H1 (cell line): ENCODE data around the gene KRT81. TPM values are rescaled to one million over a fixed set of nuclear protein-coding genes. Genes with fewer than 3 reads are reported as not detected.

Experiments
- CTCF ChIA-PET: fragments of 300-600 bp; sonication (Branson Sonifier 250); formaldehyde crosslinking; loops from one replicate; lab custom pipeline; 2021; ENCODE audit not compliant: partially characterized antibody; lab: Charles Lee
- POLR2A ChIA-PET: fragments of 300-600 bp; sonication (Branson Sonifier 250); formaldehyde crosslinking; loops from one replicate; lab custom pipeline; 2021; ENCODE audit warnings: inconsistent platforms; ENCODE audit not compliant: partially characterized antibody; lab: Charles Lee
- DNase-seq, 2 experiments: peaks; one replicate each; pipeline versions ENCODE4 v3.0.0 to v3.0.0-alpha.2; 2010 to 2022; ENCODE audit warnings: low spot score in 2 of 2, low read depth in 1 of 2, mixed read lengths in 1 of 2
- FAIRE-seq: peaks from 2 replicates; lab custom pipeline; 2011; peaks lifted over from hg19 to GRCh38; lab: Jason Lieb, UNC
- H2AFZ ChIP-seq: 2 replicates; pipeline ENCODE4 v1.8.1; 2012; ENCODE audit warnings: low read length, inconsistent platforms
- H2AK5ac ChIP-seq: 2 replicates; pipeline ENCODE4 v1.6.1; 2013; ENCODE audit warnings: low read depth, low read length
- H2BK120ac ChIP-seq: replicated peaks from 2 replicates; pipeline ENCODE3; 2013; ENCODE audit warnings: low read depth, low read length, inconsistent platforms
- H2BK12ac ChIP-seq: 2 replicates; pipeline ENCODE4 v1.6.1; 2013; ENCODE audit warnings: low read depth, low read length
- H2BK15ac ChIP-seq: 2 replicates; pipeline ENCODE4 v1.6.1; 2013; ENCODE audit warnings: low read length
- H2BK20ac ChIP-seq: 2 replicates; pipeline ENCODE4 v1.6.1; 2013; ENCODE audit warnings: low read length
- H2BK5ac ChIP-seq: 2 replicates; pipeline ENCODE4 v1.6.1; 2013; ENCODE audit warnings: low read depth, low read length
- H3K14ac ChIP-seq: 2 replicates; pipeline ENCODE4 v1.6.1; 2013; ENCODE audit warnings: inconsistent platforms; ENCODE audit not compliant: insufficient read length
- H3K18ac ChIP-seq: 2 replicates; pipeline ENCODE4 v1.6.1; 2013; ENCODE audit warnings: low read length; ENCODE audit errors: extremely low read depth
- H3K23ac ChIP-seq: 2 replicates; pipeline ENCODE4 v1.6.1; 2013; ENCODE audit warnings: inconsistent platforms; ENCODE audit not compliant: insufficient read length
- H3K23me2 ChIP-seq: 2 replicates; pipeline ENCODE4 v1.6.1; 2013; ENCODE audit warnings: low read depth, low read length
- H3K27ac ChIP-seq: 2 replicates; pipeline ENCODE4 v1.6.1; 2011; ENCODE audit warnings: low read depth, low read length, inconsistent platforms
- H3K27me3 ChIP-seq, 4 experiments: replicated peaks in 1 of 4; 1 replicate in 1 of 4; 2 replicates in 3 of 4; pipeline versions ENCODE4 v1.6.1 to v1.8.1; 2011 to 2013; ENCODE audit warnings: low read length in 3 of 4, mild to moderate bottlenecking in 3 of 4, inconsistent platforms in 2 of 4, mixed read lengths in 2 of 4, moderate library complexity in 1 of 4; ENCODE audit not compliant: control insufficient read depth in 3 of 4, insufficient read depth in 3 of 4; ENCODE audit errors: extremely low read depth in 1 of 4
- H3K36me3 ChIP-seq, 4 experiments: 2 replicates each; pipeline versions ENCODE4 v1.6.1 to v1.8.1; 2011 to 2013; ENCODE audit warnings: mild to moderate bottlenecking in 4 of 4, low read length in 3 of 4, moderate library complexity in 2 of 4, control low read depth in 1 of 4, inconsistent platforms in 1 of 4; ENCODE audit not compliant: insufficient read depth in 4 of 4, control insufficient read depth in 2 of 4
- H3K4ac ChIP-seq: replicated peaks from 2 replicates; pipeline ENCODE3; 2013; ENCODE audit warnings: low read length, low read depth, mixed read lengths, inconsistent platforms; ENCODE audit not compliant: insufficient read length
- H3K4me1 ChIP-seq, 4 experiments: replicated peaks in 1 of 4; 1 replicate in 1 of 4; 2 replicates in 3 of 4; pipeline versions ENCODE4 v1.6.1 to v1.8.1; 2011 to 2013; ENCODE audit warnings: low read length in 3 of 4, inconsistent platforms in 2 of 4, mixed read lengths in 1 of 4; ENCODE audit not compliant: insufficient read depth in 4 of 4, control insufficient read depth in 3 of 4
- H3K4me2 ChIP-seq, 2 experiments: 2 replicates each; pipeline versions ENCODE4 v1.6.1 to v1.8.1; 2011 to 2013; ENCODE audit warnings: low read depth in 2 of 2, low read length in 2 of 2, control low read depth in 1 of 2, inconsistent platforms in 1 of 2, mild to moderate bottlenecking in 1 of 2; ENCODE audit not compliant: insufficient read depth in 1 of 2
- H3K4me3 ChIP-seq, 4 experiments: fragments of 200-600, 300-600 bp in 1 of 4; sonication (generic), shearing (Covaris generic), sonication (Bioruptor Twin) in 1 of 4; 2 replicates each; pipeline versions ENCODE4 v1.5.1 to v1.8.1; 2011 to 2016; ENCODE audit warnings: low read length in 4 of 4, low read depth in 3 of 4, control low read depth in 2 of 4, inconsistent platforms in 2 of 4, mild to moderate bottlenecking in 2 of 4, mixed read lengths in 1 of 4, moderate library complexity in 1 of 4; ENCODE audit not compliant: insufficient read depth in 2 of 4; ENCODE audit errors: extremely low read depth in 1 of 4
- H3K56ac ChIP-seq: replicated peaks from 2 replicates; pipeline ENCODE3; 2013; ENCODE audit warnings: low read depth, mild to moderate bottlenecking, mixed read lengths, low read length, inconsistent platforms; ENCODE audit not compliant: insufficient read length
- H3K79me1 ChIP-seq: 2 replicates; pipeline ENCODE4 v1.6.1; 2013; ENCODE audit warnings: low read depth, low read length, control low read depth
- H3K79me2 ChIP-seq, 2 experiments: 2 replicates each; pipeline versions ENCODE4 v1.6.1 to v1.8.1; 2012 to 2013; ENCODE audit warnings: low read length in 2 of 2, mild to moderate bottlenecking in 2 of 2, inconsistent platforms in 1 of 2; ENCODE audit not compliant: insufficient read depth in 2 of 2, control insufficient read depth in 1 of 2
- H3K9ac ChIP-seq, 4 experiments: replicated peaks in 1 of 4; 1 replicate in 1 of 4; 2 replicates in 3 of 4; pipeline versions ENCODE4 v1.6.1 to v1.8.1; 2011 to 2013; ENCODE audit warnings: low read depth in 3 of 4, low read length in 3 of 4, control low read depth in 2 of 4, mild to moderate bottlenecking in 2 of 4, moderate library complexity in 2 of 4, inconsistent platforms in 1 of 4; ENCODE audit errors: extremely low read depth in 1 of 4
- H3K9me3 ChIP-seq, 2 experiments: 2 replicates each; pipeline versions ENCODE4 v1.6.1 to v1.8.1; 2012 to 2013; ENCODE audit warnings: mild to moderate bottlenecking in 2 of 2, moderate library complexity in 2 of 2, control low read depth in 1 of 2, inconsistent platforms in 1 of 2, low read depth in 1 of 2, low read length in 1 of 2, mixed read lengths in 1 of 2; ENCODE audit not compliant: insufficient read depth in 2 of 2
- H4K20me1 ChIP-seq, 2 experiments: replicated peaks in 1 of 2; 2 replicates each; pipeline versions ENCODE3 to v1.8.1; 2011 to 2013; ENCODE audit warnings: inconsistent platforms in 2 of 2, low read length in 2 of 2, mild to moderate bottlenecking in 1 of 2; ENCODE audit not compliant: insufficient read depth in 2 of 2, control insufficient read depth in 1 of 2
- H4K5ac ChIP-seq: 2 replicates; pipeline ENCODE4 v1.6.1; 2013; ENCODE audit warnings: low read length, low read depth, mixed read lengths, inconsistent platforms; ENCODE audit not compliant: insufficient read length
- H4K8ac ChIP-seq: 2 replicates; pipeline ENCODE4 v1.8.0; 2013; ENCODE audit warnings: mild to moderate bottlenecking, moderate library complexity, low read length, inconsistent platforms; ENCODE audit not compliant: insufficient read depth; ENCODE audit errors: extremely low read depth
- H4K91ac ChIP-seq: replicated peaks from 2 replicates; pipeline ENCODE3; 2013; ENCODE audit warnings: low read length, mixed read lengths, inconsistent platforms; ENCODE audit not compliant: insufficient read length
- CHD1 ChIP-seq: IDR thresholded peaks from 2 replicates; pipeline ENCODE4 v1.6.1; 2012; ENCODE audit warnings: low read depth, low read length, improper control_type of control experiment
- CREB1 ChIP-seq: IDR thresholded peaks from 2 replicates; pipeline ENCODE4 v1.6.1; 2012; ENCODE audit warnings: inconsistent platforms
- EZH2 ChIP-seq: fragments of 200-600 bp; sonication (generic); IDR thresholded peaks from 2 replicates; pipeline ENCODE4 v1.7.1; 2012; ENCODE audit warnings: low read depth, mild to moderate bottlenecking, moderate library complexity, low read length, inconsistent platforms; ENCODE audit not compliant: severe bottlenecking
- KDM1A ChIP-seq: fragments of 200-600, 300-600 bp; sonication (generic); IDR thresholded peaks from 2 replicates; pipeline ENCODE4 v1.7.1; 2016; ENCODE audit warnings: mild to moderate bottlenecking, low read length, borderline replicate concordance
- NRF1 ChIP-seq: IDR thresholded peaks from 2 replicates; pipeline ENCODE4 v1.6.1; 2011; ENCODE audit warnings: mild to moderate bottlenecking, low read depth, low read length, improper control_type of control experiment
- POLR2AphosphoS5 ChIP-seq: IDR thresholded peaks from 2 replicates; pipeline ENCODE4 v1.6.1; 2011; ENCODE audit warnings: low read depth, low read length
- POU5F1 ChIP-seq: IDR thresholded peaks from 2 replicates; pipeline ENCODE4 v1.6.1; 2011; ENCODE audit warnings: low read depth, mild to moderate bottlenecking, low read length, moderate library complexity
- RBBP5 ChIP-seq: IDR thresholded peaks from 2 replicates; pipeline ENCODE4 v1.7.1; 2012; ENCODE audit warnings: low read depth, mild to moderate bottlenecking, inconsistent platforms, low read length, moderate library complexity, borderline replicate concordance
- SP4 ChIP-seq: IDR thresholded peaks from 2 replicates; pipeline ENCODE4 v1.6.1; 2012; ENCODE audit warnings: low read length, inconsistent platforms
- SRF ChIP-seq: IDR thresholded peaks from 2 replicates; pipeline ENCODE4 v1.6.1; 2011; ENCODE audit warnings: mild to moderate bottlenecking, low read depth, low read length, moderate library complexity
- TCF12 ChIP-seq: IDR thresholded peaks from 2 replicates; pipeline ENCODE4 v1.6.1; 2011; ENCODE audit warnings: low read depth, mild to moderate bottlenecking, low read length
- WGBS, 2 experiments: shearing (Covaris generic) in 1 of 2; methylation state at CpG; one replicate each; pipeline versions ENCODE4 v1.1.6 to v1.1.7; 2013 to 2015; ENCODE audit warnings: low lambda C conversion rate in 2 of 2, mixed read lengths in 2 of 2, inconsistent platforms in 1 of 2, low coverage in 1 of 2, missing lambda C conversion rate in 1 of 2; ENCODE audit not compliant: insufficient replicate concordance in 2 of 2, insufficient coverage in 1 of 2, insufficient read length in 1 of 2; ENCODE audit errors: extremely low coverage in 1 of 2, missing lambda C conversion rate in 1 of 2; 5-methylcytosine and 5-hydroxymethylcytosine counted together
- polyA plus RNA-seq, 7 experiments: library from polyadenylated mRNA; depleted of rRNA in 3 of 7; stranded (reverse) in 5 of 7; unstranded in 2 of 7; fragments of >200 nt in 5 of 7; fragments of 200-250 nt in 2 of 7; gene quantifications; 1 replicate in 5 of 7; 2 replicates in 1 of 7; 4 replicates in 1 of 7; pipeline versions ENCODE4 v1.2.1 to v1.2.3, GENCODE V29; 2011 to 2013; ENCODE audit warnings: missing spikeins in 2 of 7, mixed read lengths in 2 of 7
- total RNA-seq: library from RNA; stranded (reverse); fragmentation: NEBNext Ultra II Directional; extraction: Animal tissue kit (Norgen Biotek cat#: 25700); gene quantifications from 2 replicates; pipeline ENCODE4 v1.2.1, GENCODE V29; 2021
- TF ChIP-seq, protein P1 (sequence below): IDR thresholded peaks from 2 replicates; pipeline ENCODE4 v1.6.1; 2012; ENCODE audit warnings: low read length, inconsistent platforms
- TF ChIP-seq, protein P2 (sequence below): IDR thresholded peaks from 2 replicates; pipeline ENCODE4 v1.6.1; 2012; ENCODE audit warnings: inconsistent platforms

The KRT81 gene
- total and polyA plus RNA-seq, 2 of the 8 experiments (the other 6 are each of a cell fraction or from before 2014, with no cell fraction given) = not detected

DNA sequence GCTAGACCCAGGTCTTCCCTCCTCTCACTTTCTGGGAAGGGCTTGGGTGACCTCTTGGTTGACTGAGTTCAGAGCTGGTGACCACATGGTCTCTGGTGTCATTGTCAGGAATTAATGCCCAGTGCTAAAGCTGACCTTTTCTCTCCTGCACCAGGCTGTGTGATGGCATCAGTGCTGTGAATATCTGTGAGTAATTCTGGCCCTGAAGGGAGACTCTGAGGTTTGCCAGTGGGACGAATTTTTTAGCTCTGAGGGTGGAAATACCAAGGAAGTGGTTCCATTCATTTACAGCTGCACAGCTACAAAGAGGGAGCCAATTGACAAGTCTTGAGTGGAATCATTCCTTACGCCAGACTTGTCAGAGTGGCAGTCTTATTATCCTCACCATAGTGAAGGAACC, 23.1 kb downstream of the KRT81 start:
- Histone ChIP-seq H3K18ac (no peak overlapping the region), H3K79me2 (no peaks in the 10 kb centered on the region), H3K23me2 (no peaks in the 10 kb centered on the region), H3K14ac (no peak overlapping the region), H4K5ac (no peak overlapping the region), H4K20me1 (no peaks in the 10 kb centered on the region), H2AFZ (no peak overlapping the region), H3K4me3 (no peak overlapping the region), H3K27me3 (no peaks in the 10 kb centered on the region; a peak in 1 of 7 replicates), H3K4me2 (no peak overlapping the region), H3K36me3 (no peaks in the 10 kb centered on the region), H2BK20ac (no peak overlapping the region), H2AK5ac (no peak overlapping the region), H3K23ac (no peak overlapping the region), H2BK120ac (no peak overlapping the region), H4K91ac (no peak overlapping the region), H3K9ac (no peak overlapping the region), H3K9me3 (no peaks in the 10 kb centered on the region), H2BK12ac (no peak overlapping the region), H3K4me1 (no peaks in the 10 kb centered on the region), H3K79me1 (no peaks in the 10 kb centered on the region), H3K27ac (no peak overlapping the region), H2BK15ac (no peak overlapping the region), H2BK5ac (no peak overlapping the region), H4K8ac (no peak overlapping the region), H3K4ac (no peak overlapping the region), H3K56ac (no peak overlapping the region)
- 92% methylated on average over 2 of the region's 2 CpGs; no CpG with 5 or more reads in 1 of the 2 experiments for WGBS, 2 experiments
- CTCF ChIA-PET = interaction anchor here (0.8 to 7.0 kb wide), 6 partner anchors 10 to 47 kb away, joined by 3 to 87 read pairs (median 6); partner anchors contain the start of gene KRT86
- POLR2A ChIA-PET = no interaction called here
- DNase-seq = no peak
- FAIRE-seq = no peak
- TF ChIP-seq CREB1 (no peak), CHD1 (no peak), NRF1 (no peak), POU5F1 (no peak), TCF12 (no peak), RBBP5 (no peak), SP4 (no peak), KDM1A (no peak), POLR2AphosphoS5 (no peak), SRF (no peak), EZH2 (no peak)
- TF ChIP-seq, protein P1, sequence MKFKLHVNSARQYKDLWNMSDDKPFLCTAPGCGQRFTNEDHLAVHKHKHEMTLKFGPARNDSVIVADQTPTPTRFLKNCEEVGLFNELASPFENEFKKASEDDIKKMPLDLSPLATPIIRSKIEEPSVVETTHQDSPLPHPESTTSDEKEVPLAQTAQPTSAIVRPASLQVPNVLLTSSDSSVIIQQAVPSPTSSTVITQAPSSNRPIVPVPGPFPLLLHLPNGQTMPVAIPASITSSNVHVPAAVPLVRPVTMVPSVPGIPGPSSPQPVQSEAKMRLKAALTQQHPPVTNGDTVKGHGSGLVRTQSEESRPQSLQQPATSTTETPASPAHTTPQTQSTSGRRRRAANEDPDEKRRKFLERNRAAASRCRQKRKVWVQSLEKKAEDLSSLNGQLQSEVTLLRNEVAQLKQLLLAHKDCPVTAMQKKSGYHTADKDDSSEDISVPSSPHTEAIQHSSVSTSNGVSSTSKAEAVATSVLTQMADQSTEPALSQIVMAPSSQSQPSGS = no peak
- TF ChIP-seq, protein P2, sequence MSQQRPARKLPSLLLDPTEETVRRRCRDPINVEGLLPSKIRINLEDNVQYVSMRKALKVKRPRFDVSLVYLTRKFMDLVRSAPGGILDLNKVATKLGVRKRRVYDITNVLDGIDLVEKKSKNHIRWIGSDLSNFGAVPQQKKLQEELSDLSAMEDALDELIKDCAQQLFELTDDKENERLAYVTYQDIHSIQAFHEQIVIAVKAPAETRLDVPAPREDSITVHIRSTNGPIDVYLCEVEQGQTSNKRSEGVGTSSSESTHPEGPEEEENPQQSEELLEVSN = no peak
